ENCODE measurements around the gene RWDD2A. TPM values are rescaled to one million over a fixed set of nuclear protein-coding genes. Genes with fewer than 3 reads are reported as not detected.
A peak's percentile ranks its signal among the peaks of the same experiment; 100 is the strongest.
"Not testable (repeated sequence)": the region's sequence is repeated elsewhere in the genome, so short reads cannot be mapped to it uniquely, and the experiment has no call there.

The RWDD2A gene
- total RNA-seq, 1 experiment from 2014 or later: 4.0 TPM

GRCh38 chr6:83190626-83191025, 2.5 kb upstream of the RWDD2A start:
- CTCF ChIA-PET: interaction anchor here (0.7 kb wide), 1 partner anchor 793 kb away, joined by 3 read pairs; no protein-coding TSS in a partner anchor
- peaks cover 47% of the 10 kb centered on the region for H3K36me3 Mint-ChIP-seq (ENCODE audit: insufficient read depth, unreplicated experiment)

GRCh38 chr6:83191974-83192373, 1.2 kb upstream of the RWDD2A start:
- intact Hi-C loops (cut with micrococcal nuclease; ENCODE audit: unreplicated experiment): loop anchor here (5.0 kb wide), 2 partner anchors 120 to 945 kb away; partner anchors contain the start of gene IBTK
- Mint-ChIP-seq H3K4me3 (ENCODE audit: low read depth, unreplicated experiment) (peak overlapping the region; percentile 99), H3K36me3 (ENCODE audit: insufficient read depth, unreplicated experiment) (peaks cover 40% of the 10 kb centered on the region)
- H3K9me3 Mint-ChIP-seq (ENCODE audit: low read depth, unreplicated experiment); H3K27ac Mint-ChIP-seq (ENCODE audit: unreplicated experiment); CTCF ChIA-PET; DNase-seq; H3K27me3 Mint-ChIP-seq (ENCODE audit: unreplicated experiment); H3K4me1 Mint-ChIP-seq (ENCODE audit: low read depth, unreplicated experiment); BruUV-seq (replicated peaks): not testable (repeated sequence)

More at GRCh38 chr6:83190626-83191025, 2.5 kb upstream of the RWDD2A start:
- Mint-ChIP-seq H3K27ac (ENCODE audit: unreplicated experiment) (no peak overlapping the region), H3K9me3 (ENCODE audit: low read depth, unreplicated experiment) (no peaks in the 10 kb centered on the region), H3K4me3 (ENCODE audit: low read depth, unreplicated experiment) (no peak overlapping the region), H3K4me1 (ENCODE audit: low read depth, unreplicated experiment) (no peaks in the 10 kb centered on the region), H3K27me3 (ENCODE audit: unreplicated experiment) (no peaks in the 10 kb centered on the region)
- intact Hi-C loops (cut with micrococcal nuclease; ENCODE audit: unreplicated experiment): loop anchor here (5.0 kb wide), 2 partner anchors 118 to 943 kb away; partner anchors contain the start of gene IBTK
- BruUV-seq (replicated peaks): no TSS peak
- DNase-seq: no peak
- TF ChIP-seq CTCF (IDR thresholded peaks at IDR 0.05; ENCODE audit: unreplicated experiment): no peak

GRCh38 chr6:83192456-83192855, 701 bp upstream of the RWDD2A start:
- Mint-ChIP-seq H3K27ac (ENCODE audit: unreplicated experiment) (peak overlapping the region; percentile 94), H3K27me3 (ENCODE audit: unreplicated experiment) (no peaks in the 10 kb centered on the region), H3K9me3 (ENCODE audit: low read depth, unreplicated experiment) (no peaks in the 10 kb centered on the region), H3K4me1 (ENCODE audit: low read depth, unreplicated experiment) (no peaks in the 10 kb centered on the region), H3K4me3 (ENCODE audit: low read depth, unreplicated experiment) (peak overlapping the region; percentile 99), H3K36me3 (ENCODE audit: insufficient read depth, unreplicated experiment) (peaks cover 40% of the 10 kb centered on the region)
- BruUV-seq (replicated peaks): no TSS peak
- CTCF ChIA-PET: no interaction called here
- intact Hi-C loops (cut with micrococcal nuclease; ENCODE audit: unreplicated experiment): loop anchor here (5.0 kb wide), 2 partner anchors 120 to 945 kb away; partner anchors contain the start of gene IBTK
- no peak for DNase-seq
- no peak for TF ChIP-seq CTCF (IDR thresholded peaks at IDR 0.05; ENCODE audit: unreplicated experiment)

- BruUV-seq (replicated peaks): no TSS peak
- Mint-ChIP-seq H3K9me3 (ENCODE audit: low read depth, unreplicated experiment) (no peaks in the 10 kb centered on the region), H3K27me3 (ENCODE audit: unreplicated experiment) (no peaks in the 10 kb centered on the region), H3K27ac (ENCODE audit: unreplicated experiment) (peak overlapping the region; percentile 2), H3K36me3 (ENCODE audit: insufficient read depth, unreplicated experiment) (peaks cover 40% of the 10 kb centered on the region), H3K4me1 (ENCODE audit: low read depth, unreplicated experiment) (peaks cover 1% of the 10 kb centered on the region), H3K4me3 (ENCODE audit: low read depth, unreplicated experiment) (peak overlapping the region; percentile 99)
- DNase-seq: peak; percentile 58
- TF ChIP-seq CTCF (IDR thresholded peaks at IDR 0.05; ENCODE audit: unreplicated experiment): no peak
- CTCF ChIA-PET: interaction anchor here (0.8 kb wide), 1 partner anchor 400 kb away, joined by 3 read pairs; no protein-coding TSS in a partner anchor
- intact Hi-C loops (cut with micrococcal nuclease; ENCODE audit: unreplicated experiment): loop anchor here (5.0 kb wide), 2 partner anchors 122 to 947 kb away; partner anchors contain the start of gene IBTK
Observed at GRCh38 chr6:83193747-83194566, 800 bp downstream of the RWDD2A start.
